Gastrocnemius medialis (tissue), 4 donors: ENCODE results near the gene WDFY3.

Experiments
- CTCF ChIP-seq, 5 experiments: fragments of 450-650 bp in 3 of 5; fragments of 200-600 bp in 2 of 5; sonication (generic) in 2 of 5; IDR thresholded peaks in 4 of 5; conservative IDR thresholded peaks in 1 of 5; 1 replicate in 4 of 5; 2 replicates in 1 of 5; pipeline ENCODE4 v1.5.1; 2016 to 2019; ENCODE audit warnings: antibody characterized with exemption in 5 of 5, mild to moderate bottlenecking in 3 of 5, moderate library complexity in 3 of 5
- POLR2A ChIP-seq, 2 donors: fragments of 450-650 bp; IDR thresholded peaks; one replicate each; pipeline ENCODE4 v1.6.1; 2017; ENCODE audit warnings: antibody characterized with exemption in 2 of 2, mild to moderate bottlenecking in 2 of 2, moderate library complexity in 2 of 2

DNA sequence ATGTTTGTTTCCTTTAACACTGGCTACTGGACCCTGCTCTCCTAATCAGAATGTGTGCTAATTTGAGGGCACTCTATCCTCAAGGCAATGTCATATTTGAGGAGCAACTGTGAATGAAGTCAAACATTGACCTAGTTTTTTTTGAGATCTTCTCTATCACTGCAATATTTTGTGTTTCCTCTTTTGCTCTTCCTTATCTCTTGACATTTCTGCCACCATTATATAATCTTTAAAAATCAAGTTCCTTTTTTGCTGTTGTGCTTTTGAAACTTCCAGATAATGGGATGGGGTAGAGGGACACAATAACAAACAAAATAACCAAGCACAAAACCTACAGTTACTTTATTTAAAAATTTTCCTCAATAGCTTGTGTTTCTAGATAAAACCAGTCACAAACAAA, 7.4 kb upstream of the WDFY3 start:
- TF ChIP-seq CTCF (IDR thresholded peaks at IDR 0.05 in 4 of 5, conservative IDR thresholded peaks at IDR 0.05 in 1 of 5) (no peak), POLR2A (IDR thresholded peaks at IDR 0.05) (no peak)
